K562 (cell line): ENCODE results near the gene GRB2. TPM values are rescaled to one million over a fixed set of nuclear protein-coding genes. Genes with fewer than 3 reads are reported as not detected.

Source experiments
- ATAC-seq: fragments of 200-7000 bp; cut with Tn5 transposase; 3 replicates; pipeline ENCODE4 v1.9.1; 2020; ENCODE audit warnings: moderate library complexity
- BruUV-seq: library from RNA; stranded (reverse); fragments of 400-500 nt; replicated peaks from 2 replicates; lab custom pipeline; 2021; lab: Mats Ljungman, UMichigan
- CTCF ChIA-PET: fragments of 300-600 bp; formaldehyde crosslinking; extraction: SDS; loops from one replicate; lab custom pipeline; 2021; ENCODE audit warnings: low intra/inter-chr PET ratio; lab: Yijun Ruan, JAX
- POLR2A ChIA-PET: fragments of 300-600, 350-650 bp; sonication (Branson Sonifier 250); formaldehyde crosslinking; extraction: SDS; loops from one replicate; lab custom pipeline; 2021; ENCODE audit warnings: antibody characterized with exemption, inconsistent platforms; lab: Yijun Ruan, JAX
- DNase-seq, 4 experiments: peaks; one replicate each; pipeline versions ENCODE4 v3.0.0 to v3.0.0-alpha.2; 2011 to 2018; ENCODE audit warnings: low spot score in 3 of 4, mixed read lengths in 3 of 4; ENCODE audit errors: extremely low read depth in 1 of 4
- FAIRE-seq: peaks from 2 replicates; lab custom pipeline; 2011; peaks lifted over from hg19 to GRCh38; lab: Jason Lieb, UNC
- H2AFZ ChIP-seq: 2 replicates; pipeline ENCODE4 v1.6.0; 2011; ENCODE audit warnings: low read depth, low read length, control low read depth, inconsistent platforms
- H3K27ac ChIP-seq: fragments of 200-600 bp; 3 replicates; pipeline ENCODE4 v1.8.0; 2011; ENCODE audit warnings: low read depth, mild to moderate bottlenecking, control low read depth, inconsistent platforms, low read length, moderate library complexity, mixed read lengths; ENCODE audit errors: extremely low read depth
- H3K27me3 ChIP-seq, 2 experiments: fragments of 300-600 bp in 1 of 2; 2 replicates in 1 of 2; 3 replicates in 1 of 2; pipeline versions ENCODE4 v1.6.0 to v1.8.0; 2011; ENCODE audit warnings: inconsistent platforms in 2 of 2, low read length in 2 of 2, mild to moderate bottlenecking in 1 of 2, mixed read lengths in 1 of 2, moderate library complexity in 1 of 2; ENCODE audit not compliant: control insufficient read depth in 2 of 2, insufficient read depth in 2 of 2
- H3K36me3 ChIP-seq: fragments of 300-600 bp; 3 replicates; pipeline ENCODE4 v1.8.0; 2011; ENCODE audit warnings: mild to moderate bottlenecking, low read length, inconsistent platforms; ENCODE audit not compliant: control insufficient read depth, insufficient read depth
- H3K4me1 ChIP-seq, 2 experiments: fragments of 200-600 bp in 1 of 2; replicated peaks in 1 of 2; 2 replicates in 1 of 2; 3 replicates in 1 of 2; pipeline versions ENCODE4 v1.5.1 to v1.8.0; 2011; ENCODE audit warnings: inconsistent platforms in 2 of 2, low read length in 2 of 2, mild to moderate bottlenecking in 1 of 2, mixed read lengths in 1 of 2, moderate library complexity in 1 of 2; ENCODE audit not compliant: control insufficient read depth in 2 of 2, insufficient read depth in 2 of 2
- H3K4me2 ChIP-seq: 2 replicates; pipeline ENCODE4 v1.6.1; 2011; ENCODE audit warnings: low read length, control low read depth, inconsistent platforms, mixed read lengths; ENCODE audit not compliant: insufficient read depth
- H3K4me3 ChIP-seq: fragments of 200-600 bp; sonication (generic), shearing (Covaris generic); 2 replicates; pipeline ENCODE4 v1.5.1; 2016; ENCODE audit warnings: control low read depth, inconsistent platforms
- H3K79me2 ChIP-seq: fragments of 200-600 bp; 3 replicates; pipeline ENCODE4 v1.8.0; 2011; ENCODE audit warnings: low read length, inconsistent platforms; ENCODE audit not compliant: control insufficient read depth, insufficient read depth
- H3K9ac ChIP-seq, 2 experiments: 2 replicates each; pipeline versions ENCODE4 v1.6.0 to v1.6.1; 2011; ENCODE audit warnings: low read depth in 2 of 2, low read length in 2 of 2, control low read depth in 1 of 2, inconsistent platforms in 1 of 2, mild to moderate bottlenecking in 1 of 2, mixed read lengths in 1 of 2; ENCODE audit not compliant: insufficient read depth in 1 of 2
- H3K9me1 ChIP-seq: one replicate; pipeline ENCODE4 v1.6.0; 2011; ENCODE audit warnings: inconsistent platforms, mild to moderate bottlenecking, low read length, moderate library complexity; ENCODE audit not compliant: control insufficient read depth, insufficient read depth
- H3K9me3 ChIP-seq: replicated peaks from 2 replicates; pipeline ENCODE4 v1.5.1; 2011; ENCODE audit warnings: low read depth, low read length, inconsistent platforms; ENCODE audit not compliant: control insufficient read depth, insufficient read depth
- H4K20me1 ChIP-seq: replicated peaks from 2 replicates; pipeline ENCODE4 v1.6.1; 2011; ENCODE audit warnings: low read length, inconsistent platforms, mixed read lengths; ENCODE audit not compliant: control insufficient read depth, insufficient read depth
- CBX8 ChIP-seq: fragments of 200-600 bp; sonication (generic); IDR thresholded peaks from 2 replicates; pipeline ENCODE4 v1.6.1; 2012; ENCODE audit warnings: borderline replicate concordance, mixed run types, low read depth, mild to moderate bottlenecking, moderate library complexity, mixed read lengths, low read length, control low read depth, inconsistent platforms; ENCODE audit not compliant: poor library complexity, severe bottlenecking; ENCODE audit errors: extremely low read depth
- CHD1 ChIP-seq: fragments of 200-600 bp; sonication (generic); IDR thresholded peaks from one replicate; pipeline ENCODE4 v1.6.1; 2012; ENCODE audit warnings: mild to moderate bottlenecking, moderate library complexity, low read length, inconsistent platforms
- DIDO1 ChIP-seq: fragments of 450-650 bp; IDR thresholded peaks from 2 replicates; pipeline ENCODE4 v1.6.1; 2016; ENCODE audit warnings: low read depth, missing biosample characterization, missing genetic modification characterization
- ELF1 ChIP-seq: fragments of 200-800 bp; sonication (Bioruptor generic); IDR thresholded peaks from 2 replicates; pipeline ENCODE4 v1.6.1; 2016; ENCODE audit warnings: missing genetic modification characterization, missing compliant biosample characterization
- KDM1A ChIP-seq, 2 experiments: fragments of 450-650 bp; IDR thresholded peaks; 2 replicates each; pipeline ENCODE4 v1.6.1; 2016; ENCODE audit warnings: mild to moderate bottlenecking in 2 of 2
- LCOR ChIP-seq: sonication (generic); formaldehyde crosslinking; IDR thresholded peaks from 2 replicates; pipeline ENCODE4 v1.8.0; 2022; ENCODE audit warnings: mild to moderate bottlenecking, missing genetic modification reagents
- SOX6 ChIP-seq: fragments of 450-650 bp; IDR thresholded peaks from 2 replicates; pipeline ENCODE4 v1.6.1; 2014; ENCODE audit warnings: mild to moderate bottlenecking
- ZFP1 ChIP-seq: fragments of 450-650 bp; formaldehyde crosslinking; IDR thresholded peaks from 2 replicates; pipeline ENCODE4 v1.4.0; 2020; ENCODE audit warnings: mild to moderate bottlenecking, mixed read lengths
- ZNF146 ChIP-seq: IDR thresholded peaks from one replicate; pipeline ENCODE4 v1.6.1; 2018; ENCODE audit warnings: missing compliant biosample characterization; ENCODE audit not compliant: unreplicated experiment
- ZNF165 ChIP-seq: fragments of 250-450 bp; sonication (Bioruptor Pico); IDR thresholded peaks from 2 replicates; pipeline ENCODE4 v1.4.0; 2020; ENCODE audit warnings: borderline replicate concordance
- ZNF263 ChIP-seq: sonication (generic); formaldehyde crosslinking; IDR thresholded peaks from 2 replicates; pipeline ENCODE4 v1.8.0; 2022; ENCODE audit warnings: mild to moderate bottlenecking, missing genetic modification reagents, borderline replicate concordance
- ZNF707 ChIP-seq: fragments of 250-450 bp; sonication (Bioruptor Pico); conservative IDR thresholded peaks from 2 replicates; pipeline ENCODE4 v1.8.0; 2022; ENCODE audit warnings: inconsistent platforms, mild to moderate bottlenecking, moderate library complexity
- WGBS: fragments of 100-300 bp; shearing (Covaris generic); methylation state at CpG from one replicate; pipeline ENCODE4 v1.1.6; 2016; ENCODE audit warnings: low coverage, mixed read lengths; ENCODE audit not compliant: insufficient coverage; ENCODE audit errors: missing lambda C conversion rate; 5-methylcytosine and 5-hydroxymethylcytosine counted together
- in situ Hi-C: fragments of 300-500 bp; cut with MboI; formaldehyde crosslinking; loops from 4 replicates; pipeline ENCODE4 v1.15.0; 2018; ENCODE audit warnings: inconsistent platforms, mixed read lengths
- intact Hi-C: fragments of 100-400 bp; cut with micrococcal nuclease; formaldehyde crosslinking; loops from 2 replicates; pipeline ENCODE4 v1.14.2; 2022
- polyA plus RNA-seq, 8 experiments: library from polyadenylated mRNA; depleted of rRNA in 4 of 8; stranded (reverse) in 5 of 8; unstranded in 3 of 8; fragments of >200 nt; fragmentation: Nextera tagmentation in 2 of 8; fragmentation: Illumina TruSeq in 1 of 8; extraction: Ambion mirVana in 2 of 8; extraction: Trizol in 1 of 8; gene quantifications; 2 replicates each; pipeline versions ENCODE4 v1.2.1 to v1.2.3, GENCODE V29; 2011 to 2014; ENCODE audit warnings: inconsistent platforms in 1 of 8, missing spikeins in 1 of 8
- total RNA-seq, 7 experiments: library from RNA; depleted of rRNA in 6 of 7; stranded (reverse); fragments of >200 nt in 6 of 7; fragmentation: Illumina TruSeq in 2 of 7; extraction: Trizol in 2 of 7; gene quantifications; 2 replicates each; pipeline versions ENCODE4 v1.2.1 to v1.2.3, GENCODE V29; 2011 to 2021; ENCODE audit warnings: low replicate concordance in 1 of 7
- TF ChIP-seq, protein P1 (sequence below): IDR thresholded peaks from 2 replicates; pipeline ENCODE4 v1.6.1; 2011; ENCODE audit not compliant: insufficient read length; ENCODE audit errors: extremely low read depth
- TF ChIP-seq, protein P2 (sequence below), 2 experiments: fragments of 200-800 bp in 1 of 2; sonication (Bioruptor generic) in 1 of 2; sonication (generic) in 1 of 2; formaldehyde crosslinking in 1 of 2; IDR thresholded peaks in 1 of 2; conservative IDR thresholded peaks in 1 of 2; 2 replicates each; pipeline versions ENCODE4 v1.5.0 to v1.6.1; 2016 to 2020; ENCODE audit warnings: missing compliant biosample characterization in 1 of 2, missing genetic modification characterization in 1 of 2, missing genetic modification reagents in 1 of 2
- TF ChIP-seq, protein P3 (sequence below): fragments of 450-650 bp; IDR thresholded peaks from 2 replicates; pipeline ENCODE4 v1.6.1; 2016; ENCODE audit warnings: antibody characterized with exemption

Gene GRB2
- total and polyA plus RNA-seq, 9 of the 15 experiments (the other 6 are each of a cell fraction or from before 2014, with no cell fraction given), result 57.2 to 136 (median 84.8) TPM

DNA sequence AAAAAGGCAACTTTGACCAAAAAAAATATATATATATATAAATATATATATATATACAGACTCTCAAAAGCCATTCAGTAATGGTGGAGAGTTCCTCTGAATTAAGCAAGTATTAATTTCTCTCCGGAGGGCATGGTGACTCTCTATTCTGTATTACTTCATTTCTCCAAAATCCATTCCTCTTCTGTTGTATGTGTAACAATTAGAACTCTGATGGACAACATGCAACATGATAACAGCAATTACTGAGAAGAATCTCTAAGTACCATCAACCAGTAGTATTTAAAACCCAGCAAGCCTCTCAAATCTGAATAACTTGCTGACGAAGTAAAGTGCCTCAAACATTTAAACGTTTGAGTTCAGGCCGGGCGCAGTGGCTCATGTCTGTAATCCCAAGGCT, 2.3 kb downstream of the GRB2 start (continued):
- TF ChIP-seq DIDO1 (tag), result no peak
- TF ChIP-seq, protein P1, sequence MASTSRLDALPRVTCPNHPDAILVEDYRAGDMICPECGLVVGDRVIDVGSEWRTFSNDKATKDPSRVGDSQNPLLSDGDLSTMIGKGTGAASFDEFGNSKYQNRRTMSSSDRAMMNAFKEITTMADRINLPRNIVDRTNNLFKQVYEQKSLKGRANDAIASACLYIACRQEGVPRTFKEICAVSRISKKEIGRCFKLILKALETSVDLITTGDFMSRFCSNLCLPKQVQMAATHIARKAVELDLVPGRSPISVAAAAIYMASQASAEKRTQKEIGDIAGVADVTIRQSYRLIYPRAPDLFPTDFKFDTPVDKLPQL, result no peak
- TF ChIP-seq ZNF165 (CRISPR knock-in tag), result no peak
- TF ChIP-seq LCOR (CRISPR knock-in tag), result no peak
- no peak for TF ChIP-seq ZNF707
- no peak for TF ChIP-seq CHD1
- no peak for TF ChIP-seq ZNF146
- TF ChIP-seq, protein P2, sequence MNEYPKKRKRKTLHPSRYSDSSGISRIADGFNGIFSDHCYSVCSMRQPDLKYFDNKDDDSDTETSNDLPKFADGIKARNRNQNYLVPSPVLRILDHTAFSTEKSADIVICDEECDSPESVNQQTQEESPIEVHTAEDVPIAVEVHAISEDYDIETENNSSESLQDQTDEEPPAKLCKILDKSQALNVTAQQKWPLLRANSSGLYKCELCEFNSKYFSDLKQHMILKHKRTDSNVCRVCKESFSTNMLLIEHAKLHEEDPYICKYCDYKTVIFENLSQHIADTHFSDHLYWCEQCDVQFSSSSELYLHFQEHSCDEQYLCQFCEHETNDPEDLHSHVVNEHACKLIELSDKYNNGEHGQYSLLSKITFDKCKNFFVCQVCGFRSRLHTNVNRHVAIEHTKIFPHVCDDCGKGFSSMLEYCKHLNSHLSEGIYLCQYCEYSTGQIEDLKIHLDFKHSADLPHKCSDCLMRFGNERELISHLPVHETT (CRISPR knock-in tag; conservative IDR thresholded peaks at IDR 0.05 in 1 of 2, IDR thresholded peaks at IDR 0.05 in 1 of 2), result no peak

DNA sequence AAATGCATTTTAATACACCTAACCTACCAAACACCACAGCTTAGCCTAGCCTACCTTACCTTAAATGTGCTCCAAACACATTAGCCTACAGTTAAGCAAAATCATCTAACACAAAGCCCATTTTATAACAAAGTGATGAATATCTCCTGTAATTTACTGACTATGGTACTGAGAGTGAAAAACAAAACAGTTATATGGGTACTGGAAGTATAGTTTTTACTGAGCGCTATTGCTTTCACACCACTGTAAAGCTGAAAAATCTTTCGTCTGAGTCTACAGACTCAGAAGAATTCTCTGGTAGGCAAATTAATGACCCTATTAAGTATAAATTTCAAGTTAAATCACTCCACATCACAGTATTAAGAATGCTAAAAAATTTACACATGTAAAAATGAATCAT, 3.5 kb downstream of the GRB2 start:
- ATAC-seq (no peak), FAIRE-seq (no peak), DNase-seq (no peak)
- POLR2A ChIA-PET, result interaction anchor here (0.8 to 1.3 kb wide), 6 partner anchors 16 to 153 kb away, joined by 3 to 7 read pairs (median 4); partner anchors contain the start of genes MIF4GD and TMEM94
- Histone ChIP-seq H3K4me1 (peaks cover 14 to 15% of the 10 kb centered on the region in 2 experiments; a peak in 3 of 5 replicates), H3K36me3 (peaks cover 12% of the 10 kb centered on the region; the same call in 2 of the 3 replicates), H3K9me3 (no peaks in the 10 kb centered on the region), H3K4me3 (no peak overlapping the region), H3K4me2 (no peak overlapping the region), H3K27me3 (no peaks in the 10 kb centered on the region), H3K79me2 (peaks cover 84% of the 10 kb centered on the region), H3K9ac (no peak overlapping the region), H4K20me1 (peaks cover 3% of the 10 kb centered on the region), H2AFZ (no peak overlapping the region), H3K27ac (no peak overlapping the region), H3K9me1 (no peaks in the 10 kb centered on the region)
- CTCF ChIA-PET, result no interaction called here
- in situ Hi-C loops, result no loop called here
- intact Hi-C loops, result no loop called here
- WGBS, result 94% methylated on average over 2 of the region's 2 CpGs
- TSS peak; percentile 23 for BruUV-seq
- TF ChIP-seq KDM1A (IDR thresholded peaks at IDR 0.05) (no peak), ELF1 (tag) (no peak), ZFP1 (no peak), ZNF263 (CRISPR knock-in tag) (no peak), ZNF146 (no peak), CBX8 (no peak), SOX6 (no peak)
- TF ChIP-seq, protein P3, sequence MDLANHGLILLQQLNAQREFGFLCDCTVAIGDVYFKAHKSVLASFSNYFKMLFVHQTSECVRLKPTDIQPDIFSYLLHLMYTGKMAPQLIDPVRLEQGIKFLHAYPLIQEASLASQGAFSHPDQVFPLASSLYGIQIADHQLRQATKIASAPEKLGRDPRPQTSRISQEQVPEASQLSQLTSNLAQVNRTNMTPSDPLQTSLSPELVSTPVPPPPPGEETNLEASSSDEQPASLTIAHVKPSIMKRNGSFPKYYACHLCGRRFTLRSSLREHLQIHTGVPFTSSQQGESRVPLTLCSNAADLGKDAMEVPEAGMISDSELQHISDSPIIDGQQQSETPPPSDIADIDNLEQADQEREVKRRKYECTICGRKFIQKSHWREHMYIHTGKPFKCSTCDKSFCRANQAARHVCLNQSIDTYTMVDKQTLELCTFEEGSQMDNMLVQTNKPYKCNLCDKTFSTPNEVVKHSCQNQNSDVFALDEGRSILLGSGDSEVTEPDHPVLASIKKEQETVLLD, result no peak
